Psoas muscle (tissue), 8 donors: ENCODE results near the gene SPATA25. TPM values are rescaled to one million over a fixed set of nuclear protein-coding genes. Genes with fewer than 3 reads are reported as not detected.
A peak's percentile ranks its signal among the peaks of the same experiment; 100 is the strongest.

ENCODE experiments used
- ATAC-seq, 4 donors: fragments of 200-7000 bp; cut with Tn5 transposase; one replicate each; pipeline ENCODE4 v1.9.1; 2020; ENCODE audit warnings: moderate library complexity in 3 of 4, mild to moderate bottlenecking in 2 of 4
- DNase-seq, 2 donors: peaks; one replicate each; pipeline ENCODE4 v3.0.0-alpha.2; 2020
- H3K27ac ChIP-seq: fragments of 200-600 bp; one replicate; pipeline ENCODE4 v1.8.0; 2022
- H3K27me3 ChIP-seq, 3 donors: fragments of 200-600 bp in 1 of 3; one replicate each; pipeline versions ENCODE4 v1.6.1 to v1.8.0; 2013 to 2022; ENCODE audit warnings: low read length in 2 of 3, mild to moderate bottlenecking in 2 of 3, moderate library complexity in 1 of 3; ENCODE audit not compliant: insufficient read depth in 3 of 3
- H3K36me3 ChIP-seq, 2 donors: fragments of 200-600 bp in 1 of 2; one replicate each; pipeline versions ENCODE4 v1.6.1 to v1.8.0; 2013 to 2022; ENCODE audit warnings: low read depth in 1 of 2, mild to moderate bottlenecking in 1 of 2, moderate library complexity in 1 of 2; ENCODE audit not compliant: insufficient read depth in 1 of 2
- H3K4me1 ChIP-seq: fragments of 200-600 bp; one replicate; pipeline ENCODE4 v1.8.0; 2022
- H3K4me3 ChIP-seq: fragments of 200-600 bp; one replicate; pipeline ENCODE4 v1.8.0; 2022; ENCODE audit warnings: mild to moderate bottlenecking
- H3K9me3 ChIP-seq: fragments of 200-600 bp; one replicate; pipeline ENCODE4 v1.8.0; 2022
- CTCF ChIP-seq: fragments of 200-600 bp; IDR thresholded peaks from one replicate; pipeline ENCODE4 v1.8.0; 2022; ENCODE audit warnings: antibody characterized with exemption
- WGBS, 3 donors: extraction: QIAGEN DNeasy Blood & Tissue Kit; methylation state at CpG; one replicate each; pipeline versions ENCODE4 v1.1.6 to v1.1.7; 2013; 5-methylcytosine and 5-hydroxymethylcytosine counted together
- intact Hi-C, 2 donors: fragments of 100-400 bp; cut with DNase I; formaldehyde crosslinking; loops; one replicate each; pipeline versions ENCODE4 v1.11.0 to v1.14.2; 2022
- polyA plus RNA-seq, 3 donors: library from polyadenylated mRNA; stranded (reverse); fragments of 200-250 nt; gene quantifications; one replicate each; pipeline ENCODE4 v1.2.3, GENCODE V29; 2013
- total RNA-seq, 4 donors: library from RNA; stranded (reverse); fragmentation: NEBNext Ultra II Directional in 2 of 4; extraction: Animal tissue kit (Norgen Biotek cat#: 25700) in 2 of 4; gene quantifications; one replicate each; pipeline versions ENCODE4 v1.2.1 to v1.2.4, GENCODE V29; 2021 to 2023
- donor health status: healthy with polysubstance abuse.
- donor health status: DM: no; HTN: no; CAD: no; lungs with moderate emphysema.
- donor health status: Bipolar disorder and iron deficiency.
- donor health status: healthy.
- donor health status: DM: yes; HTN: yes; CAD: no.
- donor health status: DM: no; HTN: no; CAD: no.
- donor health status: DM: no; HTN: no; CAD: no.
- donor health status: DM: yes; HTN: yes; CAD: no.

The SPATA25 gene
- total and polyA plus RNA-seq, 7 donors: 1.0 to 2.7 (median 1.6) TPM

- H3K27me3 ChIP-seq: no peaks in the 10 kb centered on the region
- peaks cover 33% of the 10 kb centered on the region for H3K4me1 ChIP-seq
- intact Hi-C loops: loop anchor here in 1 of 2 donors (5.0 kb wide), 1 partner anchor 34 kb away; no protein-coding TSS in a partner anchor
- no peaks in the 10 kb centered on the region for H3K9me3 ChIP-seq
- 87 to 92% (median 87%) methylated on average over 14 of the region's 14 CpGs for WGBS, 3 donors
- H3K4me3 ChIP-seq: no peak overlapping the region
- no peak for DNase-seq
- H3K27ac ChIP-seq: peak overlapping the region; percentile 67
- no peak for ATAC-seq
- peaks cover 0 to 95% of the 10 kb centered on the region in 2 donors for H3K36me3 ChIP-seq
- no peak for TF ChIP-seq CTCF
Measured at GRCh38 chr20:45843506-45843905, 43.9 kb downstream of the SPATA25 start.

GRCh38 chr20:45842169-45842812 is 45.1 kb downstream of the SPATA25 start:
- Histone ChIP-seq H3K9me3 (no peaks in the 10 kb centered on the region), H3K36me3 (peaks cover 0 to 96% of the 10 kb centered on the region in 2 donors), H3K4me3 (no peak overlapping the region), H3K27ac (peak overlapping the region; percentile 67), H3K27me3 (no peaks in the 10 kb centered on the region), H3K4me1 (peaks cover 36% of the 10 kb centered on the region)
- 20 to 59% (median 30%) methylated on average over 5 of the region's 5 CpGs for WGBS, 3 donors
- intact Hi-C loops: loop anchor here in 1 of 2 donors (5.0 kb wide), 1 partner anchor 35 kb away; no protein-coding TSS in a partner anchor
- DNase-seq (no peak), ATAC-seq (peak; percentile 19 to 60 (median 42))
- no peak for TF ChIP-seq CTCF

- no peak for TF ChIP-seq CTCF
- DNase-seq (no peak), ATAC-seq (peak in 1 of 4 donors; percentile 8)
- peaks cover 39% of the 10 kb centered on the region for H3K4me1 ChIP-seq
- H3K4me3 ChIP-seq: no peak overlapping the region
- no peaks in the 10 kb centered on the region for H3K27me3 ChIP-seq
- 83 to 90% (median 84%) methylated on average over 6 to 10 of the region's 10 CpGs for WGBS, 3 donors
- H3K9me3 ChIP-seq: no peaks in the 10 kb centered on the region
- H3K36me3 ChIP-seq: peaks cover 0 to 94% of the 10 kb centered on the region in 2 donors
- H3K27ac ChIP-seq: peak overlapping the region; percentile 67
- intact Hi-C loops: loop anchor here in 1 of 2 donors (5.0 kb wide), 1 partner anchor 36 kb away; no protein-coding TSS in a partner anchor
Measured at GRCh38 chr20:45841407-45842129, 45.9 kb downstream of the SPATA25 start.

GRCh38 chr20:45840700-45841198 is 46.7 kb downstream of the SPATA25 start:
- intact Hi-C loops: loop anchor here in 1 of 2 donors (5.0 kb wide), 1 partner anchor 37 kb away; no protein-coding TSS in a partner anchor
- DNase-seq (peak in 1 of 2 donors; percentile 71), ATAC-seq (peak in 3 of 4 donors; percentile 4 to 24 (median 23))
- TF ChIP-seq CTCF: no peak
- H3K27ac ChIP-seq: peak overlapping the region; percentile 67
- 67 to 77% (median 69%) methylated on average over 22 to 25 of the region's 25 CpGs for WGBS, 3 donors
- H3K27me3 ChIP-seq: no peaks in the 10 kb centered on the region
- H3K4me1 ChIP-seq: peaks cover 41% of the 10 kb centered on the region
- H3K4me3 ChIP-seq: no peak overlapping the region
- H3K36me3 ChIP-seq: peaks cover 0 to 86% of the 10 kb centered on the region in 2 donors
- H3K9me3 ChIP-seq: no peaks in the 10 kb centered on the region
